NT2/D1 (cell line): ENCODE data around the gene FBL.

Experiments
- SUZ12 ChIP-seq: IDR thresholded peaks from 2 replicates; pipeline ENCODE4 v1.6.1; 2011; ENCODE audit not compliant: insufficient read length, insufficient read depth; ENCODE audit errors: extremely low read depth
- YY1 ChIP-seq: IDR thresholded peaks from 2 replicates; pipeline ENCODE4 v1.6.1; 2011; ENCODE audit not compliant: insufficient read length, insufficient read depth
- ZNF274 ChIP-seq: IDR thresholded peaks from 2 replicates; pipeline ENCODE4 v1.6.1; 2011; ENCODE audit warnings: mild to moderate bottlenecking, low read depth, low read length

DNA sequence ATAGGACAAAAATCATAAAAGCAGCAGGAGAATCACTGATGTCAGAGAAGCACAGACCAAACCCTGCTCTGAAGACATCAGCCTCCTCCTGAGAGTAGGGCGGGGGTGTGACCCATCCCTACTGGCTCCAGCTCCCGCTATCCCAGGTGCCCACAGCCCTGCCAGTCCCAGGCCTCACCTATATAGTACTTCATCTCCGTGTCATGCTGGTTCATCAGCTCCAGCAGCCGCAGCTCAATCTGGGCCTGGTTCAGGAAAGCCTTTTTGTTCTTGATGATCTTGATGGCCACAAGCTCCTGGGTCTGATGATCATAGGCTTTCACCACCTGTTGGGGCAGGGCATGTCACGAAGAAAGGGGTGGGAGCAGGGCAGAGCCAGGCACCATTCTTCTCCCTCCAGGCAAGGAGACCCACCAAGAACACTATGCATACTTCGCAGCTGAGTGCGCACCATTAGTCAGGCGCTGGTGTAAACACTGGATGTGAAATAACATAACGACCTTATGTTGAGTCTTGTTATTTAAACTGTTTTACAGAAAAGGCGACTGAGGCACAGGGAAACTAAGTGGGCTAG is 16.4 kb downstream of the FBL start:
- no peak for TF ChIP-seq ZNF274
- no peak for TF ChIP-seq SUZ12
- TF ChIP-seq YY1 = no peak
